Fibroblast of mammary gland (primary cell): ENCODE results near the gene SYCN.

Experiments used
- DNase-seq: peaks from one replicate; pipeline ENCODE4 v3.0.0-alpha.2; 2010; ENCODE audit warnings: low read depth
- H3K4me3 ChIP-seq: 2 replicates; pipeline ENCODE4 v1.5.1; 2011; ENCODE audit warnings: low read depth, mild to moderate bottlenecking, low read length, moderate library complexity; ENCODE audit not compliant: control insufficient read depth
- CTCF ChIP-seq: conservative IDR thresholded peaks from 2 replicates; pipeline ENCODE4 v1.5.1; 2011; ENCODE audit warnings: low read depth, low read length, inconsistent platforms; ENCODE audit not compliant: control insufficient read depth, insufficient read depth

SYCN gene

GRCh38 chr19:39203372-39204341 is at the start of gene SYCN:
Gene SYCN (minus strand): TSS chr19:39204263. CDS start chr19:39204254, 9 bp downstream.
- no peak within 1 kb of the TSS for H3K4me3 ChIP-seq
- no peak for TF ChIP-seq CTCF
- DNase-seq: no peak

GRCh38 chr19:39253374-39254149 is 49.5 kb upstream of the SYCN start:
- no peak for TF ChIP-seq CTCF
- no peak overlapping the region for H3K4me3 ChIP-seq
- DNase-seq: no peak

GRCh38 chr19:39252458-39252857 is 48.4 kb upstream of the SYCN start:
- DNase-seq: no peak
- H3K4me3 ChIP-seq: no peak overlapping the region
- TF ChIP-seq CTCF: no peak

- H3K4me3 ChIP-seq: no peak overlapping the region
- no peak for DNase-seq
- no peak for TF ChIP-seq CTCF
Observed at GRCh38 chr19:39251846-39252245, 47.8 kb upstream of the SYCN start.

GRCh38 chr19:39251081-39251480 is 47.0 kb upstream of the SYCN start:
- no peak for TF ChIP-seq CTCF
- H3K4me3 ChIP-seq: no peak overlapping the region
- no peak for DNase-seq

GRCh38 chr19:39248806-39249205 is 44.7 kb upstream of the SYCN start, which contains the start of gene IFNL4:
Gene IFNL4 (minus strand): TSS chr19:39248856.
- H3K4me3 ChIP-seq: no peak within 1 kb of the TSS
- no peak for TF ChIP-seq CTCF
- no peak for DNase-seq
